ENCODE measurements around the gene ARHGAP26.

- TF ChIP-seq, protein P1, sequence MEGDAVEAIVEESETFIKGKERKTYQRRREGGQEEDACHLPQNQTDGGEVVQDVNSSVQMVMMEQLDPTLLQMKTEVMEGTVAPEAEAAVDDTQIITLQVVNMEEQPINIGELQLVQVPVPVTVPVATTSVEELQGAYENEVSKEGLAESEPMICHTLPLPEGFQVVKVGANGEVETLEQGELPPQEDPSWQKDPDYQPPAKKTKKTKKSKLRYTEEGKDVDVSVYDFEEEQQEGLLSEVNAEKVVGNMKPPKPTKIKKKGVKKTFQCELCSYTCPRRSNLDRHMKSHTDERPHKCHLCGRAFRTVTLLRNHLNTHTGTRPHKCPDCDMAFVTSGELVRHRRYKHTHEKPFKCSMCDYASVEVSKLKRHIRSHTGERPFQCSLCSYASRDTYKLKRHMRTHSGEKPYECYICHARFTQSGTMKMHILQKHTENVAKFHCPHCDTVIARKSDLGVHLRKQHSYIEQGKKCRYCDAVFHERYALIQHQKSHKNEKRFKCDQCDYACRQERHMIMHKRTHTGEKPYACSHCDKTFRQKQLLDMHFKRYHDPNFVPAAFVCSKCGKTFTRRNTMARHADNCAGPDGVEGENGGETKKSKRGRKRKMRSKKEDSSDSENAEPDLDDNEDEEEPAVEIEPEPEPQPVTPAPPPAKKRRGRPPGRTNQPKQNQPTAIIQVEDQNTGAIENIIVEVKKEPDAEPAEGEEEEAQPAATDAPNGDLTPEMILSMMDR (IDR thresholded peaks at IDR 0.05) = no peak
- no peak for TF ChIP-seq POLR2A (IDR thresholded peaks at IDR 0.05)
These were observed 93.7 kb downstream of the ARHGAP26 start for GRCh38 chr5:142863856-142864255.
